ENCODE data around the gene CARMIL3.

The CARMIL3 gene

DNA sequence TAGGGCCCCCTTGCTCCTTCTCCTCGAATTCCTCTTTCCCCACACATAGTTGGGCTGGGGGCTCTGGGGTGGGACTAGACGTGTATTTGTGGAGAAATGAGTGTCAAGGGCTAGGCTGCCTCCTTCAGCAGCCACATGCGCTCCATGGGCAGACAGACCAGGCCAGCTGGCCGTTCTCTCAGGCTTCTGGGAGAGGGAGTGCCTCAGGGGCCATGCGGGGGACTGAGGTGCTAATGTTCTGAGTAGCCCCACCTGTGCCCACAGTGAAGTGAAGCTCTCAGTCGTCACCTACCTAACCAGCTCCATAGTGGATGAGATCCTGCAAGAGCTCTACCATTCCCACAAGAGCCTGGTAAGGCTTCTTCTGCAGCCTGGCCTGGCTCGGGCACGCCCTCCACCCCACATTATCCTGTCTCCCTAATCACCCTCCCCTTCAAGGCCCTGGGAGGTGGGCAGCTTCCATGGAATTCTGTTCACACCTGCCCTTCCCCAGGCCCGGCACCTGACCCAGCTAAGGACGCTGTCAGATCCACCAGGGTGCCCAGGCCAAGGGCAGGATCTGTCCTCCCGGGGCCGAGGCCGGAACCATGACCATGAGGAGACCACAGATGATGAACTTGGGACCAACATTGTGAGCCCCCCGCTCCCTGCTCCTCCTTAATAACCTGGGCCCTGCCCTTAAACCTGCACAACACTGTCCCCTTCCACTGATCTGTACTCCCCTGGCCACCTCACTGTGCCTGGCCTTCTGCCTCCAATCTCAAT, 10.6 kb downstream of the CARMIL3 start:
- DNase-seq: no peak

GRCh38 chr14:24063263-24063836, 11.5 kb downstream of the CARMIL3 start:
- DNase-seq: no peak

DNA sequence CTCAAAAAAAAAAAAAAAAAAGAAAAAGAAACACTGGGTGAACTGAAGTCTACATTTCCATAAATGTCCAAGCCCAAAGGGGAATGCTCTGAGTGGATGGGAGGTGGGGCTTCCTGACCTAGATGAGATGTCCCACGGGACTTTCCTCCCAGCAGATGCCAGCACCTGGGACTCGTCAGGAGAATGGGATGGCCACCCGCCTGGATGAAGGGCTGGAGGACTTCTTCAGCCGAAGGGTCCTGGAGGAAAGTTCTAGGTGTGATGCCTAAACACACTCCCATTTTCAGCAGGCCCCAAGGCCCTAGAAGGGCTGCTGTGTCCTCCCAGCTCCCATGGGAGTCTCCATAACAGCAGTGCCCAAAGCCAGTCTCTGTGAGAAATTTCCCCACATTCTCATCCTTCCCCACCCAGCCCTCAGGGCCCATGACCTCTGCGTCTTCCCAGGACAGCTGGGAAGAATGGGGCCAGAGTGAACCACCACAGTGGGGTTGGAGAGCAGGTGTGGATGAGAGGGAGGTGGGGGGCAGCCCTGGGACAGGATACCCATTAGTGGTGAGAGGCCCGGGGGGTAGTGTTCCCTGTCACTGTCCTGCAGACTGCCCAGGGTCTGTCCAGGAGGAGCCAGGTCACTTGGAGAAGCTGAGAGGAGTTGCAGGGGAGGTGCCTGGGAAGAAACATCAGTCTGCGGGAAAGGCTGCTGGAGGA, 12.4 kb downstream of the CARMIL3 start:
- DNase-seq: no peak

DNA sequence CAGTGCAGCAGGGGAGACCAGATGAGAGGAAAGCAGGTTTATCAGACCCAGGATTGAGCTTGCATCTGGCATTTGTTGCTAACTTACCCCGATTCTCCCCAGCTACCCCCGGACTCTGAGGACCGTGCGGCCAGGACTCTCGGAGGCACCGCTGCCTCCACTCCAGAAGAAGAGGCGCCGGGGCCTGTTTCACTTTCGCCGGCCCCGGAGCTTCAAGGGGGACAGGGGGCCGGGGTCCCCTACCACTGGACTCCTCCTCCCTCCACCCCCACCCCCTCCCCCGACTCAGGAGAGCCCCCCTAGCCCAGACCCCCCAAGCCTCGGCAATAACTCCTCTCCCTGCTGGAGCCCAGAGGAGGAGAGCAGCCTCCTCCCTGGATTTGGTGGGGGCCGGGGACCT, 13.0 kb downstream of the CARMIL3 start:
- DNase-seq: no peak

- DNase-seq: no peak
Observed at GRCh38 chr14:24065408-24065807, 13.6 kb downstream of the CARMIL3 start.

- no peak for DNase-seq
Observed at GRCh38 chr14:24066496-24067132, 14.8 kb downstream of the CARMIL3 start.

DNA sequence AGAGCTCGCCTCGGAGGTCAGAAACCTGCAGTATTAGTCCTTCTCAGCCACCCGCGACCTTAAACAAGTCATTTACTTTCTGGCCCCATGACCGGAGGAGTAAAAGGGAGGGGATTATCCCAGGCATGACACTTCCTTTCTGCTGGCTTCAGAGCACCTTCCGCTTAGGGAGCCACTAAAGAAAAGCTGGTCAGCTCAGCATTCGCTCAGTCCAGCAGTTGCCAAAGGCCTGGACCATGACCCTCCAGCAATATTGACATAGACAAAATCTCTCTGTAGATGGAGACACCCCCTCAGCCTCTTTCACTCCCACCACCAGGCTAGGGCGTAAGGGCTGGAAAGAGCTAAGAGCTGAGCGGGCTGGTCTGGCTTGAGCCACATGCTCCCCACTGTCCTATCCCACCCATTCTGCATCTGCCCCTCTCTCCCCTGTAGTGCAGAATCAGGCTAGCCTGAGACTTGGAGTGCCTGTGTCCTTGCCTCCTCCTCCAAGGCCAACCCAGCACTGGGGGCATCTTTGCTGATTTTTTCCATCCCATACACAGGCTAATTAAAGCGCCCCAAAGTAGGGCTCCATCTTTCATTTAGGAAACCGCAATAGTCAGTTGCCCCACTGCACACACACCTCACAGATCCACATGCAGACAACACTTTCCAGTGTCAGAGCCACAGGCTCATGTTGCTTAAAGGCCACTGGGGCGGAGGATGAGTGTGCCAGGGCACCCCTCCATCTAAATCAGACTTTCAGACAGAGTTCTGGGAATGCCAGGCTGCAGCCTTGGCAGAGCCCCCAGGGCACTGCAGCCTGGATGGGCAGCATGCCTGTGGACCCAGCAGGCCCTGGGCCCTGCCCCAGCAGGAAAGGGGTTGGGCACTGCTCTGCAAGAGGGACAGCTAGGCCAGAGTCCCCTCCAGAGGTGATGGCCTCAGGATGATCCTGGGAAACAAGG, 15.6 kb downstream of the CARMIL3 start:
- DNase-seq: no peak

- DNase-seq: no peak
Observed at GRCh38 chr14:24068711-24069410, 17.1 kb downstream of the CARMIL3 start.

- no peak for DNase-seq
Observed at GRCh38 chr14:24069411-24069735, 17.6 kb downstream of the CARMIL3 start.

DNA sequence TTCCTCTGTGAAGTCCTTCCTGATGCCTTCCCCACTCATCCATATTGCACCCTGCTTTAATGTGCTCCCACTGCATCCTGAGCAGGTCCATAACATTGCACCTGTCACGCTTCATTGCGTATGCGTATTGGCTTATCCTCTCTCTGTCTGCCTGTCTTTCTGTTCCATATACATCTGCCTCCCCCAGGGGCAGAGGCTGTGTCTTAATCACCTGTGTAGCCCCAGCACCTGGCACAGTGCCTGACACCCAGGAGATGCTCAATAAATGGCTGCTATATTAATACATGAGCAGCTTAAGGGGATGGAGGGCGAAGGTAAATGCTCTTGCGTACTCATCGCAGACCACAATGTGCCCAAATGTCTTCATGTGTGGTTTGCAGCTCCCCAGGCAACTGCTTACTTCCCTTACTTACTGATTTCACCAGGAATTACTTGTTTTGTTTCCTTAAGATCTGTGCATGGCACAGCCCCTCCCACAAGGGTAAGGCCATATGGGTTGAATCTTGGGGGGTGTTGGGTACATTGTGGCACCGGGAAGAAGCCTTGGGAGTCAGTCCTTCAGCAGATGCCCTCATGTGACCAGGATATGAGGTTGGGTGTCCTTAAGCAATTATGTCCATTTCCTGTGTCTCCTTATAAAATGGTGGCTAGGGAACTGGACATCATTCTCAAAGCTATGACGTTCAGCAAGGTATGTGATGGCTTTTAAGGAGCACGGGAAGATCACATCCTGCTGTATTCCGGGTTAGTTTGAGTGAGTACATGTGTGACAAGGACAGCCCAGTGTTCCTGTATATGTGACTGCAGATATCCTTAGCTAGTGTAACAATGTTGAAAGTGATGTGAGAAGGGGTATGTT, 18.7 kb downstream of the CARMIL3 start:
- DNase-seq: no peak

DNA sequence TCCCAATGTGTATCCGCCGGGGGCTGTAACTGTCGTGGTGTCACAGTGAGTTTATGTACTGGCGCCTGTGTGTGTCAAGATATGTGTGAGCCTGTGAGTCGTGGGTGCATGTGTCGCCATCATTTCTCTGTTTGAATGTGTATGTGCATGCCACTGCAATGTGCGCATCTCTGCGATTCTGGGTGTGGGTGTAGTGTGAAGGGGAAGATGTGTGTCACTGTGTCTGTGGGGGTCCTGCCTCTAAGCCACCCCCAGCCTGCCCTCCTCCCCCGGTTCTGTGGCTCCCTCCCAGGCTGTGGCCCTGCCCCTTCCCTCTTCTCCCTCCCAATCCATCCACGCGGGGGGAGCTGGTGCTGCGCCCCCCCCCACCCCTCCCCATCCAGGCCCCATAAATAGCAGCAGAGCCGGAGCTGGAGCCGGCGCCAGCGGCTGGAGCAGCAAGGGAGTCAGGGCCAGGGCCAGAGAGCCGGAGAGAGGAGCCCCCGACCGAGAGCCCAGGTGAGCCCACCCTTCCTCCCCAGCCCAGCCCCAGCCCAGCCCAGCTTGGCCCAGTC, 19.4 kb downstream of the CARMIL3 start, which contains the start of gene CPNE6:
CPNE6 (plus strand) TSS at position 419 of the 554 bp plus-strand sequence. CDS start 1,375 bp downstream, outside the sequence.
- DNase-seq: no peak

DNA sequence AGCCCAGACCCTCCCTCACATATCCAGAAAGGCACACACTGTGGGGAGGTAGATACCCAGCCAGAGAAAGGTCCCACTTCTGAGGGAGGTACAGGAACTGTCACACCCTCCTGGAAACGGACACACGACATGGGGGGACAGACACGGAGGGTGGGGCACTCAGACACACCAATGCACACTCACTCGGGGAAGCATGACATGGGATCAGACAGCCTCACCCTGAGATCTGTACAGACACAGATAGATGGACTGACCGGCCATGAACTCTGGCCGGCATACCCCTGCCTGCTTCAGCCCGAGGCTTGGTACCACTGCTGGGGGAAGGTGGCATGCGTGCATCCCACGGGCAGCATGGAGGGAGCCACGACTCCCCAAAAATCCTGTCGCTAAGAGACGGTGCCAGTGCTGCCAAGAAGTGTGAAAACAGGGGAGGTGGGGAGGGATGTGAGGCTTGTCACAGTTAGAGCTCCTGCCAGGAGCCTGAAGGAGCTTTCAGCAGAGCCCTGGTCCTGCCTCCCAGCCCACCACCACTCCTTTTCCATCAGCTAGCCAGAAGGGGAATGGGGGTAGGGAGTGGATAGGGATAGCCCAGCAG, 20.1 kb downstream of the CARMIL3 start:
- DNase-seq: no peak

DNA sequence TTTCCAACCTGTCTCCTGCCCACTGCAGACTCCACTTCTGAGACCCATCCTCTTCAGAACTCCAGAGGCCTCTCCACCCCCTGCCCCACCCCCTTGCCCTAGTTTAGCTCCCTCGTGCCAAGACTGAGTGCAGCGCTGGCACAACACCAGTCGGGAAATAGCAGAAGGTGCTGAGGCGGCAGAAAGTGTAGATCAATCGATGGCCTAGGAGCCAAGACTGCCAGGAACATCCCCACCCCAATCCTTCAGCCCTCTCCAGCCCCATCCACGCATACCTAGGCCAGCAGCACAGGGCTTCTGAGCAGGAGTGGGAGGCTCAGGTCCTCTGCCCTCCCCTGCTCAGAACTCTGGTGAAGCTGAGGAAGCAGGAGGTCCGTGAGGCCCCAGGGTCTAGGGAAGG, 20.6 kb downstream of the CARMIL3 start:
- DNase-seq: no peak

DNA sequence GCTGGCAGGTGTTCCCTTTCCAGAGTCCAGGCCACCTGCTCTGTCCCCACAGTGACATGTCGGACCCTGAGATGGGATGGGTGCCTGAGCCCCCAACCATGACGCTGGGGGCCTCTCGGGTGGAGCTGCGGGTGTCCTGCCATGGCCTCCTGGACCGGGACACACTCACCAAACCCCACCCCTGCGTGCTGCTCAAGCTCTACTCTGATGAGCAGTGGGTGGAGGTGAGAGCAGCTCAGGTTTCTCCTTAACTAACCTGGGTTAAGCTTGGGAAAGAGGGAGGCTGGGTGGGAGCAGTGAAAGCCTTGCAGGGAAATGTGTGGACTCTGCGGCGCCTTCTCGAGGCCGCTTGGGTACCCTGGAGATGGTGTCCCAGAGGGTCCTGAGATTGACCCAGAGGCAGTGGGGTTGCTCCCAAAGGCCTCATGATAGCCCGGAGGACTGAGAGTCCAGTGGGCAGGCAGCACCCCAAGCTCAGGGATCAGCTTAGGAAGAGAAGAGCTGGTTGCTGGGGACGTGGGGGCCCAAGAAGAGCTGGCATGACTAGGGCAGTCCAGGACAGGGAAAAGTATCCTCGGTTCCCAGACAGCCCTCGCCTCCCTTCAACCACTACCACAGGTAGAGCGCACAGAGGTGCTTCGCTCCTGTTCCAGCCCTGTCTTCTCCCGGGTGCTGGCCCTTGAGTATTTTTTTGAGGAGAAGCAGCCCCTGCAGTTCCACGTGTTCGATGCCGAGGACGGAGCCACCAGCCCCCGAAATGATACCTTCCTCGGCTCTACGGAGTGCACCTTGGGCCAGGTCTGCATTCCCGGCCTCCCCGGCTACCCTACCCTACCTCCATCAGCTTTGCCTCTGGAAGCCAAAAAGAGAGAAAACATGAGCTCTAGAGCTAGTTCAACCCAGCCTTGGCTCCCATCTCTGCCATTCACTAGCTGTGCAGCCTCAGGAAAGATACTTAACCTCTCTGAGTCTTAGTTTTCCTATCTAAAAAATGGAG, 21.4 kb downstream of the CARMIL3 start:
- no peak for DNase-seq

DNA sequence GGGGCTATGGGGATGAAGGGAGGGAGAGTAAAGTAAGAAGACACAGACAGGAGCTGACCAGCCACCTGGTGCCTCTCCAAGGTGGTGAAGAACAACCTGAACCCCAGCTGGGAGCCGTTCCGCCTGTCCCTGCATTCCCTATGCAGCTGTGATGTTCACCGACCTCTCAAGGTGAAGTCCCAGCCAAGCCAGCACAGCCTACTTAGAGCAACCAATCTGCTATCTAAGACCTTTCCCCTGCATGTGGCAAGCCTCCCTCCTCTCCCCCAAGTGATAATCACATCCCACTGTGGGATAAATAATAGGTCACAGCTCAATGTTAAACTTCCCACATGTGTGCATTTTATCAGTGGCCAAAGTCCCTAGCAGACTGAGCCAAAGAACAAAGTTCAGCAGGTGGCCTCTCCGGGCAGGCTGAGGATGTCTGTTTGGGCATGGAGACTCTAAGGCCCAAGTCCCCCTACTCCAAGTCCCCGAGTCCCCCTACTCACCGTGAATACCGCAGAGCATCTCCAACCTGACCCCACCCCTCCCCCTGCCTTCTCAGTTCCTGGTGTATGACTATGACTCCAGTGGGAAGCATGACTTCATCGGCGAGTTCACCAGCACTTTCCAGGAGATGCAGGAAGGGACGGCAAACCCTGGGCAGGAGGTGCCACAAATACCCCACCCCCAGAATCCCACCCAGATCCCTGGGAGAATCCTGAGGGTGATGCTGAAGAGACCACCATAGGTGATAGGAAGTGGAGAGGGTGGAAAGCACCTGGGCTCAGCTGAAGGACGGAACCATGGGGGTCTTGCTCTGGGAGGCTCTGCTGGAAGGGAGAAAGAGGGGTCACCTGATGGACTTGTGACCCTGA, 23.0 kb downstream of the CARMIL3 start:
- no peak for DNase-seq

DNA sequence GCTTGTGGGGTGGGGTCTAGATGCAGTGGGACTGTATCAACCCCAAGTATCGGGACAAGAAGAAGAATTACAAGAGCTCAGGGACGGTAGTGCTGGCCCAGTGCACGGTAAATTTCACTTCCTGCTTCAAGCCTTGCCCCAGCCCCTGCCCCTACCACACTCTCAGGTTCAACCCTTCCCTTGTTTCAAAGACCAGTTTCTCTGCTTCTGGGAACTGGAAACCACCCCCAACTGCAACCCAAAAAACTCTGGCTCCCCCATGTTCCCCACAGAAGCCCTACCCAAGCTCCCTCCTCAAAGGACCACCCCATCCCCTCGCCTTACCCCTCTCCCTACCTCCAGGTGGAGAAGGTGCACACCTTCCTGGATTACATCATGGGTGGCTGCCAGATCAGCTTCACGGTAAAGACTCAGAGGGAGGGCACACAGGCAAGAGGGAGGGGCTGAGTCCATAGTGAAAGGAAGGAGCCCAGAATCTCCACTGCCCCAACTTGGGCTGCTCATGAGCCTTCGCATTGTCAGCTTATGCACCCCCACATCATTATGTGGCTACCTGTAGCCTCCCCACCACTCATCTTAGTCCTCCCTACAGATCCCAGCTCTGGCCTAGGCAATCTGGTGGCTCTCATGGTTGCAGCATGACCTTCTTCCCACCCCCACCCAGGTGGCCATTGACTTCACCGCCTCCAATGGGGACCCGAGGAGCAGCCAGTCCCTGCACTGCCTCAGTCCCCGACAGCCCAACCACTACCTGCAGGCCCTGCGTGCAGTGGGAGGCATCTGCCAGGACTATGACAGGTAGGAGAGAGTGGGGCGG, 23.9 kb downstream of the CARMIL3 start:
- no peak for DNase-seq

GRCh38 chr14:24076302-24076601, 24.4 kb downstream of the CARMIL3 start:
- no peak for DNase-seq
